Mesendoderm (in vitro differentiated cells): Measurements from ENCODE around the gene TBCE. TPM values are rescaled to one million over a fixed set of nuclear protein-coding genes. Genes with fewer than 3 reads are reported as not detected.

Experiments
- DNase-seq: peaks from one replicate; pipeline ENCODE4 v3.0.0; 2013
- H2AK5ac ChIP-seq: 2 replicates; pipeline ENCODE4 v1.6.1; 2013; ENCODE audit warnings: low read length, inconsistent platforms
- H2BK120ac ChIP-seq: 2 replicates; pipeline ENCODE4 v1.6.1; 2013; ENCODE audit warnings: low read depth, mild to moderate bottlenecking, low read length, moderate library complexity, mixed read lengths
- H2BK15ac ChIP-seq: replicated peaks from 2 replicates; pipeline ENCODE4 v1.6.1; 2013; ENCODE audit warnings: low read depth, mild to moderate bottlenecking, moderate library complexity
- H2BK5ac ChIP-seq: 2 replicates; pipeline ENCODE4 v1.6.1; 2013; ENCODE audit warnings: low read length, inconsistent platforms
- H3K18ac ChIP-seq: 2 replicates; pipeline ENCODE4 v1.6.1; 2013; ENCODE audit warnings: mild to moderate bottlenecking, low read length, mixed read lengths
- H3K23ac ChIP-seq: one replicate; pipeline ENCODE4 v1.6.1; 2013; ENCODE audit warnings: low read length
- H3K27ac ChIP-seq: 2 replicates; pipeline ENCODE4 v1.5.1; 2013; ENCODE audit warnings: low read depth, mild to moderate bottlenecking, inconsistent platforms, low read length, moderate library complexity
- H3K27me3 ChIP-seq: 2 replicates; pipeline ENCODE4 v1.6.1; 2013; ENCODE audit warnings: low read length, control low read depth, mild to moderate bottlenecking, inconsistent platforms; ENCODE audit not compliant: insufficient read depth, poor library complexity
- H3K36me3 ChIP-seq: 2 replicates; pipeline ENCODE4 v1.6.1; 2013; ENCODE audit warnings: low read length, inconsistent platforms; ENCODE audit not compliant: control insufficient read depth, insufficient read depth
- H3K4ac ChIP-seq: one replicate; pipeline ENCODE4 v1.6.1; 2013; ENCODE audit warnings: low read depth, mild to moderate bottlenecking, low read length, moderate library complexity
- H3K4me1 ChIP-seq: 2 replicates; pipeline ENCODE4 v1.6.1; 2013; ENCODE audit warnings: low read depth, low read length, inconsistent platforms; ENCODE audit not compliant: control insufficient read depth
- H3K4me2 ChIP-seq: 2 replicates; pipeline ENCODE4 v1.6.1; 2013; ENCODE audit warnings: low read length
- H3K4me3 ChIP-seq: 2 replicates; pipeline ENCODE4 v1.5.1; 2013; ENCODE audit warnings: mild to moderate bottlenecking, low read length
- H3K56ac ChIP-seq: one replicate; pipeline ENCODE4 v1.6.1; 2013; ENCODE audit warnings: low read length
- H3K79me1 ChIP-seq: 2 replicates; pipeline ENCODE4 v1.6.1; 2013; ENCODE audit warnings: low read length, inconsistent platforms
- H3K79me2 ChIP-seq: 2 replicates; pipeline ENCODE4 v1.6.1; 2013; ENCODE audit warnings: mild to moderate bottlenecking, low read length; ENCODE audit not compliant: control insufficient read depth, insufficient read depth
- H3K9ac ChIP-seq: 2 replicates; pipeline ENCODE4 v1.6.1; 2013; ENCODE audit warnings: low read length, inconsistent platforms
- H4K5ac ChIP-seq: one replicate; pipeline ENCODE4 v1.6.1; 2013; ENCODE audit warnings: low read length
- H4K8ac ChIP-seq: one replicate; pipeline ENCODE4 v1.6.1; 2013; ENCODE audit warnings: low read depth, mild to moderate bottlenecking, control low read depth, low read length, moderate library complexity
- WGBS: extraction: QIAGEN DNeasy Blood & Tissue Kit; methylation state at CpG from one replicate; pipeline ENCODE4 v1.1.7; 2013; ENCODE audit warnings: low lambda C conversion rate, missing lambda C conversion rate; ENCODE audit not compliant: insufficient coverage; ENCODE audit errors: extremely low coverage; 5-methylcytosine and 5-hydroxymethylcytosine counted together
- polyA plus RNA-seq, 2 experiments: library from polyadenylated mRNA; stranded (reverse); fragments of 200-250 nt; gene quantifications; one replicate each; pipeline ENCODE4 v1.2.3, GENCODE V29; 2013

Gene TBCE
- polyA plus RNA-seq (2013, experiment 1 of 2) = 46.4 TPM
- 47.4 TPM for polyA plus RNA-seq (2013, experiment 2 of 2)

DNA sequence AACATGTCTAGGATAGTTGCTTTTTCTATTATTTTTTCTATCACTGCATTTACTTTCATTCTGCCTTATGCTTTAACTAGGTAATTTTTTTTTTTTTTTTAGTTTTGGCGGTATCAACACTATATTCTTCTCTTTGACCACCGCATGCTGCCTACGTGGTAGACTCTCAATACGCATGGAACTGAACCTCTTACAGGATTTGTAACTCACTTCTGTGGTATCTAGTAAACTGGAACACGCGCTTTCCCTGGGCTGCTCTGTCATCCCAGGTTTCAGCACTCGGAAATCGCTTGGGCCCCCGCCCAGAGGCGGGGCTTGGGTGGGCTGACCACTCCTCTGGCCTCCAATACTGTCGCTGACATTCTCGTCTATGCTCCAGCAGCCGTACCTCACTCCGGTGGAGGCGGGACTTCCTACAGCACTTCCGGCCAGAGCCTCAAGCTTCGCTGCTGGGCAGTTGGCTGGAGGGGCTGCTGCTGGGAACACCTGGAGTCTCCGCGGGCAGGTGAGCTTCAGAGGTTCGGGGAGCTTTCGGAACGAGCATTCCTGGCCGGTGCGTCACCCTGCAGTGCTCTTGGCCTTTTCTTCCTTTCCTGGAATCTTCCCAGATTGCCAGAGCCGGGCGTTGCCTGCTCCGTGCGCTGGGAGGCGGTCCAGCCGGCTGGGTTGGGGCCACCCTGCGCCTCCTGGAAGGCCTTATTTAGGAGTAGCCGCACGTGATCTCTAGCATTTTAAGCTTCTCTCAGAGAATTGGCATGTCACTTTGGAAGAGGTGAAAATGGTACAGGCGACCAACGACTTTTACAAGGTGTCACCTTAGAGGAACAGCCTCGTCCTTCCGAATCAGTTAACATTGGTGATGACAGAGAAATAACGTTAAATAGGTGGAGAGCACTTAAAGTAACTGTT, at the start of gene TBCE:
TSS of gene TBCE (plus strand) at position 428 of the 909 bp plus-strand sequence. CDS start 12,623 bp downstream, outside the sequence.
- no peak within 1 kb of the TSS for H2BK120ac ChIP-seq
- H3K56ac ChIP-seq = peak within 1 kb of the TSS; percentile 83
- H3K18ac ChIP-seq = no peak within 1 kb of the TSS
- H4K5ac ChIP-seq = no peak within 1 kb of the TSS
- peak within 1 kb of the TSS; percentile 81 for H3K4me3 ChIP-seq
- H3K4me1 ChIP-seq = no peaks in the 10 kb centered on the region
- peak within 1 kb of the TSS; percentile 69 for H3K4me2 ChIP-seq
- no peaks in the 10 kb centered on the region for H3K27me3 ChIP-seq
- peaks cover 2% of the 10 kb centered on the region for H3K79me1 ChIP-seq
- H3K79me2 ChIP-seq = peaks cover 6% of the 10 kb centered on the region
- WGBS = no CpG with 5 or more reads among the region's 38 CpGs
- peak within 1 kb of the TSS; percentile 75 for H3K9ac ChIP-seq
- no peak within 1 kb of the TSS for H2BK15ac ChIP-seq
- no peaks in the 10 kb centered on the region for H3K36me3 ChIP-seq
- H4K8ac ChIP-seq = no peak within 1 kb of the TSS
- no peak within 1 kb of the TSS for H2AK5ac ChIP-seq
- H2BK5ac ChIP-seq = no peak within 1 kb of the TSS
- no peak within 1 kb of the TSS for H3K4ac ChIP-seq
- peak; percentile 100 for DNase-seq
- H3K27ac ChIP-seq = peak within 1 kb of the TSS; percentile 25
- no peak within 1 kb of the TSS for H3K23ac ChIP-seq

DNA sequence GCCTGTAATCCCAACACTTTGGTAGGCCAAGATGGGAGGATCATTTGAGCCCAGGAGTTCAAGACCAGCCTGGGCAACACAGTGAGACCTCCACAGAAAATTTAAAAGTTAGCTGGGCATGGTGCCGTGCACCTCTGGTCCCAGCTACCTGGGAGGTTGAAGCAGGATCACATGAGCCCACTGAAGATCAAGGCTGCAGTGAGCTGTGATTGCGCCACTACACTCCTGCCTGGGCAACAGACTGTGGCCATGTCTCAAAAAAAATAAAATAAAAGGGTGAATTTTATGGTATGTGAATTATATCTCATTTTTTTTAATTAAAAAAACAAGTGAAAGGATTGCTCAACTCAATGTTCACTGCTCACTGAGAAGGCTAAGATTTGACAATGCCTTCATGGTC, 48.0 kb upstream of the TBCE start:
- no peak overlapping the region for H3K9ac ChIP-seq
- WGBS = no CpG with 5 or more reads among the region's 2 CpGs
- H3K79me2 ChIP-seq = peaks cover 72% of the 10 kb centered on the region
- no peak overlapping the region for H3K4ac ChIP-seq
- H4K8ac ChIP-seq = no peak overlapping the region
- H3K36me3 ChIP-seq = peaks cover 2% of the 10 kb centered on the region
- no peak overlapping the region for H2BK120ac ChIP-seq
- no peaks in the 10 kb centered on the region for H3K27me3 ChIP-seq
- H3K27ac ChIP-seq = no peak overlapping the region
- peaks cover 5% of the 10 kb centered on the region for H3K79me1 ChIP-seq
- no peak overlapping the region for H3K23ac ChIP-seq
- H3K56ac ChIP-seq = no peak overlapping the region
- DNase-seq = no peak
- H4K5ac ChIP-seq = no peak overlapping the region
- no peak overlapping the region for H3K4me3 ChIP-seq
- H3K4me2 ChIP-seq = no peak overlapping the region
- H2BK5ac ChIP-seq = no peak overlapping the region
- no peak overlapping the region for H3K18ac ChIP-seq
- H2AK5ac ChIP-seq = no peak overlapping the region
- H2BK15ac ChIP-seq = no peak overlapping the region
- no peaks in the 10 kb centered on the region for H3K4me1 ChIP-seq

GRCh38 chr1:235320521-235321179, 46.6 kb upstream of the TBCE start:
- peak overlapping the region; percentile 25 for H3K56ac ChIP-seq
- no peak overlapping the region for H2BK120ac ChIP-seq
- peaks cover 74% of the 10 kb centered on the region for H3K79me2 ChIP-seq
- WGBS = no CpG with 5 or more reads among the region's 6 CpGs
- H2AK5ac ChIP-seq = no peak overlapping the region
- H4K8ac ChIP-seq = no peak overlapping the region
- H3K4ac ChIP-seq = no peak overlapping the region
- H4K5ac ChIP-seq = no peak overlapping the region
- no peak overlapping the region for H3K23ac ChIP-seq
- no peak for DNase-seq
- peaks cover 2% of the 10 kb centered on the region for H3K36me3 ChIP-seq
- H3K4me1 ChIP-seq = no peaks in the 10 kb centered on the region
- H3K27me3 ChIP-seq = no peaks in the 10 kb centered on the region
- H3K9ac ChIP-seq = no peak overlapping the region
- no peak overlapping the region for H2BK5ac ChIP-seq
- H3K27ac ChIP-seq = no peak overlapping the region
- no peak overlapping the region for H3K18ac ChIP-seq
- H3K4me3 ChIP-seq = no peak overlapping the region
- no peak overlapping the region for H3K4me2 ChIP-seq
- H2BK15ac ChIP-seq = no peak overlapping the region
- H3K79me1 ChIP-seq = peaks cover 5% of the 10 kb centered on the region

- Histone ChIP-seq H3K23ac (no peak overlapping the region), H3K79me2 (peaks cover 73% of the 10 kb centered on the region), H2BK5ac (no peak overlapping the region), H3K18ac (no peak overlapping the region), H2BK15ac (no peak overlapping the region), H3K4me2 (no peak overlapping the region), H2AK5ac (no peak overlapping the region), H3K4me1 (no peaks in the 10 kb centered on the region), H3K56ac (no peak overlapping the region), H4K5ac (no peak overlapping the region), H3K9ac (no peak overlapping the region), H3K4me3 (no peak overlapping the region), H3K36me3 (peaks cover 2% of the 10 kb centered on the region), H2BK120ac (no peak overlapping the region), H3K79me1 (peaks cover 5% of the 10 kb centered on the region), H3K4ac (no peak overlapping the region), H3K27me3 (no peaks in the 10 kb centered on the region), H3K27ac (no peak overlapping the region), H4K8ac (no peak overlapping the region)
- 100% methylated on average over 2 of the region's 5 CpGs for WGBS
- DNase-seq = no peak
Observed at GRCh38 chr1:235324296-235324695, 42.9 kb upstream of the TBCE start.

DNA sequence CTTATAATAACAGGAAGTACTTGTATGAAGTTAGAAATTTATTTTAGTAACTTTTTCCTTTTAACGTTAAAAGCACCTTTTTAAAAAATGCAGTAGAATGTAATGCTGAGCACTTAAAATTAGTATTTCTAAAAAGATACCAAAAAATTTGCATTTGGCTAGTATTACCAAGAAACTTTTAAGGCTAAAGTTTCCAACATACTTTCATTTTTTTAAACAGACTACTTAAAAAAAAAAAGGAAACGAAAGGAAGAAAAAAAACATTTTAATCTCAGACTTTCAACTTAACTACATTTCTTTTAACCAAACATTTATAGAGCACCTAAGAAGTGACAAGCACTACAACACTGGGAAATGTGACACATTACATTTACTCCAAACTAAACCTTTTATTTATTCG, 42.1 kb upstream of the TBCE start:
- Histone ChIP-seq H3K4me2 (no peak overlapping the region), H2AK5ac (no peak overlapping the region), H3K18ac (no peak overlapping the region), H2BK15ac (no peak overlapping the region), H3K27ac (no peak overlapping the region), H3K56ac (no peak overlapping the region), H3K4me3 (no peak overlapping the region), H3K27me3 (no peaks in the 10 kb centered on the region), H3K79me1 (peaks cover 5% of the 10 kb centered on the region), H3K79me2 (peaks cover 75% of the 10 kb centered on the region), H3K4ac (no peak overlapping the region), H4K8ac (no peak overlapping the region), H4K5ac (no peak overlapping the region), H2BK5ac (no peak overlapping the region), H2BK120ac (no peak overlapping the region), H3K4me1 (no peaks in the 10 kb centered on the region), H3K36me3 (peaks cover 2% of the 10 kb centered on the region), H3K23ac (no peak overlapping the region), H3K9ac (no peak overlapping the region)
- DNase-seq = no peak
- 100% methylated on average over 1 of the region's 3 CpGs for WGBS
